HG02759 (cell line): Measurements from ENCODE around the gene CHKB.
A peak's percentile ranks its signal among the peaks of the same experiment; 100 is the strongest.
"Not testable (repeated sequence)": the region's sequence is repeated elsewhere in the genome, so short reads cannot be mapped to it uniquely, and the experiment has no call there.

Experiments
- ATAC-seq: cut with Tn5 transposase; IDR thresholded peaks from one replicate; pipeline ENCODE4 v1.9.1; 2021; ENCODE audit warnings: mild to moderate bottlenecking, moderate library complexity; ENCODE audit not compliant: unreplicated experiment

CHKB gene

DNA sequence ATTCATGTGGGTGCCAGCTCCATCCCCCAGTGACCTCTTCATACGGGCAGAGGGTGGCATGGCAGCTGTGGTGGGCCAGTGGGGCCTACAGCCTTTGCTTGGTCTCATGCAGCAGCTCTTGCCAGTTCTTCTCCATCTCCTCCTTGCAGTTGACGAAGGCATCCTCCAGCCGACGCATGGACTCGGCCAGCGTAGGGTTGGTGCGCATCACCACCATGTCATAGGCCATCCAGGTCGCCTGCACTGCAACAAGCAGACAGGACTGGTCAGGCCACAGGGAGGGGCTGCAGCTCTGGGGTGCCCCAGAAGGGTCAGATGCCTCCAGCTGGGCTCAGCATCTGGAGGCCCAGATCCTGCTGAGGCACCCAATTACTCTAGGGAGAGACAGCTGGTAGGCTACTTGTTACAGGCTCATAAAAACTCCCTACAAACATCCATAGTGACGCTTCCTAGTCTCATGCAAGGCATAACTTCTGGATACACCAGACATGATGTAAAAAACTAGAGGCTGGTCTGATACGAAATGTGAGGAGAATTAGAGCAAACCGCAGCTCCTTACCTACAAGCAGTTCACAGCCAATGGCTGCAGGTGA, 31.4 kb downstream of the CHKB start:
- no peak for ATAC-seq

DNA sequence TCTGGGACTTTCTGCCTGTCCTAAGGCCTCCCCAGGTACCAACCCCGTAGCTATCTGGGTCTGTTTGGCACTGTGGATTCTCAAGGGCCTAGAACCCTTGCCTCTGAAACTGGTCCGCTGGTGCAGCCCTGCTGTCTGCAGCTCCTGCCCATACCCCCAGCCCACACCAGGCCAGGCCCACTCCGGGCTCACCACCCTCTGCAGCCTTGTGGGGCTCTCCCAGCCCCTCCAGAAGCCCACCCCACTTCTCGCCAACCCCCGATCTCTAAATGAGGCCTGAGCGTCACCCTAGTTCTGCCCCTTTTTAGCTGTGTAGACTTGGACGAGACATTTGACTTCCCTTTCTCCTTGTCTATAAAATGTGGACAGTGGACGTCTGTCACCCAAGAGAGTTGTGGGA, 32.3 kb downstream of the CHKB start:
- ATAC-seq = no peak

DNA sequence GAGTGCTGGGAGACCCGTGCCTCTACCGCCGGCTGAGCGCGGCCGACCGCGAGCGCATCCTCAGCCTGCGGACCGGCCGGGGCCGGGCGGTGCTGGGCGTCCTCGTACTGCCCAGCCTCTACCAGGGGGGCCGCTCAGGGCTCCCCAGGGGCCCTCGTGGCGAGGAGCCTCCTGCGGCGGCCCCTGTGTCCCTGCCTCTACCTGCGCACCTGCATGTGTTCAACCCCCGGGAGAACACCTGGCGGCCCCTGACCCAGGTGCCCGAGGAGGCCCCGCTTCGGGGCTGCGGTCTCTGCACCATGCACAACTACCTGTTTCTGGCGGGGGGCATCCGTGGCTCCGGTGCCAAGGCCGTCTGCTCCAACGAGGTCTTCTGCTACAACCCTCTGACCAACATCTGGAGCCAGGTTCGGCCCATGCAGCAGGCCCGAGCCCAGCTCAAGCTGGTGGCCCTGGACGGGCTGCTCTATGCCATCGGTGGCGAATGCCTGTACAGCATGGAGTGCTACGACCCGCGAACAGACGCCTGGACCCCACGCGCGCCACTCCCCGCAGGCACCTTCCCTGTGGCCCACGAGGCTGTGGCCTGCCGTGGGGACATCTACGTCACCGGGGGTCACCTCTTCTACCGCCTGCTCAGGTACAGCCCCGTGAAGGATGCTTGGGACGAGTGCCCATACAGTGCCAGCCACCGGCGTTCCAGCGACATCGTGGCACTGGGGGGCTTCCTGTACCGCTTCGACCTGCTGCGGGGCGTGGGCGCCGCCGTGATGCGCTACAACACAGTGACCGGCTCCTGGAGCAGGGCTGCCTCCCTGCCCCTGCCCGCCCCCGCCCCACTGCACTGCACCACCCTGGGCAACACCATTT, 33.5 kb downstream of the CHKB start:
- ATAC-seq = peak; percentile 16

DNA sequence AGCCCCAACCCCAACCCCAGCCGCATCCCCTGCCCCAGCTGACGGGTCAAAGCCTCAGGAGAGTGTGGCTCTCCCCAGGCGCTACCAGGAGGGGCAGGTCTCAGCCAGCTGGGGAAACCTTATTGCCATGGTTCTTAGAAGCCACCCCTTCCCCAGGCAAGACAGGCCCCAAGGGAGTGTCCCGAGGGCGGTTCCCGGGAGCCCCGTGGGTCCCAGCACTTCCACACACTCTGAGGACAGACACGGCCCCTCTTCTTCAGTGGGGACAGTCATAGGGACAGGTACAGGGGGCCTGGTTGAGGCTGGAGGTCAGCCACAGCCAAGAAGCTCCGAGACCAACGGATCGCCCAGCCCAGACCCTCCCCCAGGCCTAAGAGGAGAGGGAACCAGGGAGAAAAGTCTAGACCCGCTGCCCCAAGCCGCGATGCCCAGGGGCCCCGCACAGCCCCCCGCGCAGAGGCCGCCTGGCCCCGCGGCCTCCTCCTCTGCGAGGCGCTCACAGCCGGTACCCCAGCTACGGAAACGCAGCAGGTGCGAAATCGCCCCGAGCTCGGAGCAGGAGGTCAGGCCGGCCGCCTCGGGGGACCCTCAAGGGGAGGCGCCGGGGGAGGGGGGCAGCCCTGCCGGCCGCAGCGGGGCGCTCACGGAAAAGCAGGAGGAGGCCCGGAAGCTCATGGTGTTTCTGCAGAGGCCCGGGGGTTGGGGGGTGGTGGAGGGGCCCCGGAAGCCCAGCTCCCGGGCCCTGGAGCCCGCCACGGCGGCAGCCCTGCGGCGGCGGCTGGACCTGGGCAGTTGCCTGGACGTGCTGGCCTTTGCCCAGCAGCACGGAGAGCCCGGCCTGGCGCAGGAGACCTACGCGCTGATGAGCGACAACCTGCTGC, 34.4 kb downstream of the CHKB start:
- ATAC-seq = peak; percentile 35

DNA sequence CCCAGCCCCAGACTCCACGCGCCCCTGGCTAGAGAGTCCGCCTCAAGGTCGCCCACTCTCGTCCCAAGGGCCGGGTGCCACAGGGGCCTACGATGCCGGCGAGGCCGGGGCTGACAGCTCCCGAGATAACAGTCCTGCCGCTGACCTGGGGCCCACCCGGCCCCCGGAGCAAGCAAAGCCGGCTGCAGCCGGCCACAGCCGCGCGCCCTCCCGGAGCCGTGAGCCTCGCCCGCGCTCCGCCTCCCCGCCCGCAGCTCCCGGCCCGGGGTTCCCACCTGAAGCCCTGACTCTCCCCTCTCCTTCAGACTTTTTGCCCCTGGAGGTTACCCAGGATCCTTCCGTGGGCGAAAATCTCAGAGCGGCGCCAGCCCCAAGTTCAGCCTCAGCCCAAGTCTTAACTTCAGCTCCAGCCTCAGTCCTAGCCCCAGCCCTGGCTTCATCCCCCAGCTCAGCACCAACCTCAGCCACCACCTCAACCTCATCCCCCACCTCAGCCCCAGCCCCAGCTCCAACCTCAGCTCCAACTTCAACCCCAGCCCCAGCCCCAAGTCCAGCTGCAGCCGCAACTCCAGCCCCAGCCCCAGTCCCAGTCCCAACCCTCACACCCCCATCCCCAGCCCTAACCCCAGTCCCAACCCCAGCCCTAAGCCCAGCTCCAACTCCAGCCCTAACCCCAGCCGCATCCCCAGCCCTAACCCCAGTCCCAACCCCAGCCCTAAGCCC, 35.2 kb downstream of the CHKB start:
- no peak for ATAC-seq

DNA sequence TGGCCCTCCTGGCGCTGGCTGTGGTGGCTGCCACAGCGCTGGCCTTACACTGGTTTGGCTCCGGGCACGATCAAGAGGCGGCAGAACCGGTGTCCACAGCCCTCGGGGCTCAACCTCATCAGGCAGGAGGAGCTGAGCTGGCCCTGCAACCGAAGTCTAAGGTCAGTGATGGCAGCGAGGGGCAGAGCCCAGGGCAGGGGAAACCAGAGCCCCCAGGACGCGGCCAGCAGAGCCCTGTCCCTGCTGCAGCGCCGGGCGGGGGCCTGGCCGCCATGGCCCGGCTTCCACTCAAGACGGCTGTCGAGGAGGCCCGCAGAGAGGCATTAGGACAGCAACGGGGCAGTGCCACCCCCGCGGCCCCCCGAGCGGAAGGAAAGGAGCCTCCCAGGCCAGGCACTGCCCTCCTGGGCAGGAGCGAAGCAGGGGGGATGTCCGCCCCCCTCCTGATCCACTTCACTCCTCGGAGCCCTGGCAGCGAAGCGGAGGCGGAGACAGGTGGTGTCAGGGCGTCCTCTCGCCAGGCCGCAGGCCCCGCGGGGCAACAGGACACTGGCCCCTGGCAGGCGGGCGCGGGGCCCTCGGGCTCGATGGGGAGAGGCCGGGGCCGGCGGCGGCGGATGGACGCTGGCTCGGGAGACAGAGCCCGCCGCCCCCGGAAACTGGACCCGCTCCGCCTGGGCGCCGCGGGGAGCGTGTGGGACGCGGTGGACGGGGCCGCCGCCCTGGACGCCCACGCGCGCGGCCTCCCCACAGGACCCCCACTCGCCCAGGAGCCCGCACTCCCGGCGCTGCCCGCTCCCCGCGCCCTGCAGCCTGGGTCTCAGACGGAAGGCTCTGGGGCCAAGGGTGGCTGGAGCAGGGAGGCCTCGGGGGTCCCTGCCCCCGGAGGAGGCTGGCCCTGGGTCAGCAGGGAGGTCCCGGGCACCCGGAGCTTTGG, 36.1 kb downstream of the CHKB start:
- no peak for ATAC-seq

DNA sequence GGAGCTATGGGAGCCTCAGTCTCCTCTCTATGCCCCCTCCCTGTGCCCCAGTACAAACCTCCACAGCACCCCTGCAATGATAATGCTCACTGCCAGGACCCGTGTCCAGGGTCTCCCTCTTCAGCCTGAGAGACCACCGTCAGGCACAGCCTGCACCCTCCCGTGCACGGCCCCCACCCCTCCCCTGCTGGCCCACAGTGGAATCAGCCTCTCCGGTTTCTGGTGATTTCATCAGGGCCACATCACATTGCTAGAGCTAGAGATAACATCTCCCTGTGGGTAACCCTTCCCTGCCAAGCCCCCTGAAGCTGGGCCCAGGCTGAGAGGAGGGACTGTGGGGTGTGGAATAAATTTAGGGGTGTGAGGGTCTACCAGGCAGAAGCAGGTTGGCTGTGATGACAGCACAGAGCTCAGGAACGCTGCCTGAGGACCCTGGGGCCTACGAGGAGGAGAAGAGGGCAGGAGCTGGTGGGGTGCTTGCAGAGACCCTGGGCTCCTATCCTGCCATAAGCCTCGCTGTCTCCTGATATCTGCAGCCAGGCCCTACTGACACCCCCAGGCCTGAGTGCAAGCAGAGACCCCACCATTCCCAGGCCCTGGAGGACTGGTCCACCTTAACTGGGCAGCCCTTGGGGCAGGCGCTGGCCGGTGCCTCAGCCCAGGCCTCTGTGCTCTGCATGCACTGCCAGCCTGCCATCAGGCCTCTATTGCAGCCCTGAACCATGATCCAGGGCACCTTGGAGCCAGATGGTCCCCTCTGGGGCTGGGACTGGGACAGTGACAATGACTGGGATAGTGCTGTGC, 36.9 kb downstream of the CHKB start, which contains the start of gene KLHDC7B:
KLHDC7B (plus strand) TSS at position 378 of the 804 bp plus-strand sequence; CDS start at position 723, 345 bp downstream.
- ATAC-seq = no peak

DNA sequence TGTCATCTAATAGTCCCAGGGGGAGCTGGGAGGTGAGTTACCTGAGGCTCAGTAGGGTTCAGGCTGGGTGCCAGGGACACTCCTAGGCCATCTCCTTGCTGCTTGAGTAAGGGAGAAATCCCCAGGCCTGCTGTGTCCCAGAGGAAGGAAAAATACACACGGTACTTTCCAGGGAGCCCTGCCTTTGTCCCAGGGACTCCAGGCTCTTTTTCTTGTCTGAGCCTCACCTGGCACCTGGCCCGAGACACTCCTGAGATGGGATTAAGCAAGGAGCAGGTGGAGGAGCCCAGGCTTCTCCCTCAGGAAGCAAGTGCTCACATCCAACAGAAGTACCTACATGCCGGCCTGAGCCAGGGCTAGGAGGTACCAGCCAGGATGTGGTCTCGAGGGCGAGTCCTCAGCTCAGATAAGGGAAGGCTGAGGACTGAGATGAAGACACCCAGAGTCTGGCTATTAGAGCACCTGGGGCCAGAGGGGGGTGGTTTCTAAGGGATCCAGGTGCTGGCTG, 37.8 kb downstream of the CHKB start:
- no peak for ATAC-seq

DNA sequence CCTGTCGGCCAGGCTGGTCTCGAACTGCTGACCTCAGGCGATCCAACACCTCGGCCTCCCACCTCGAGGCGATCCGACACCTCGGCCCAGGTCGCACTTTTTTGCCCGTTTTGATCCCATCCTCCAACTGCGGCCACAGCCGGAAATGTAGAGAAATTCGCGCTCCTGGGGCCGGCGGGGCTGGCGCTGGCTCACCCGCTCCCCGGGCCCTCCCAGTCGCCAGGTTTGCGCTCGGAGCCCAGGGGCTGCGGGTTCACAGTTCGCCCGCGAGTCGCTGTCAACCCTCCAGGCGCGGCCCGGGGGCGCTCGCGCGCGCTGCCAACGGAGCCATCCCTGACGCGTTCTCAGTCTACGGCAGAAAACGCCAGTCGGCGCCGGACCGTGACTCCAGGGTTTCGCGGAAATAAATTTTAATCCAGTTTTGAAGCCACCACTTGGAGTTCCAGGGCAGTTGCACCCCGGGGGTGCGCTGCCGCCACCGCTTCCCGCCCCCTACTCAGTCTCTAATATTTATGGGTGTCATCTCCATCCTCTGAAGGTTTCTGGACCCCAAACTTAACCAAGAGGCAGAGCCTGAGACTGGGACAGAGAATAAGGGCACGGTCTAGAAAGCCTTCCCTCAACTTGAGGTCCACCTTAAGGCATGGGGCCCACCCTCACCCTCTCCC, 38.4 kb downstream of the CHKB start:
- ATAC-seq = no peak

DNA sequence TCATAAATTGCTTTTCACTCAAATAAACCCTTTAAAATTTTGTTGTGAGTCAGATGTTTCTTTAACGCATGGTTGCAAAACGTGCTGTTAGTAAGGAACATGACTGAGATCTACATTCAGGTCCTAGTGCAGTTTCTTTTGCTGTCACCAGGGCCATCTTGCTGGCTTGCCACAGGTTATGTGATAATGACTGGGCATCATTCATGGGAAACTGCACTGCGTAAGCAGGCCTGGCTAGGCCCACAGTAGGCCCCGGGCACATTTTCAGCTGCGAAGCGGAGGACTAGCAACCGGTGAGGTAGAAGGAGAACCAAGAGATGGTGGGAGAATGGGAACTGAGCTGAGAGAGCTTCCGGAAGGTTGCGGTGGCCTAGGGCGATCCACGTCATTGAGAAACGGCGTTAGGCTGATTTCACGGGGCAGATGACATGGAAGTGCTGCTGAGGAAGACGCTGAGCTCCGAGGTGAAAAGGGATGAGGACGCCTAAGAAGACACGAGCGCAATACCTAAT, 40.2 kb downstream of the CHKB start:
- ATAC-seq = no peak

DNA sequence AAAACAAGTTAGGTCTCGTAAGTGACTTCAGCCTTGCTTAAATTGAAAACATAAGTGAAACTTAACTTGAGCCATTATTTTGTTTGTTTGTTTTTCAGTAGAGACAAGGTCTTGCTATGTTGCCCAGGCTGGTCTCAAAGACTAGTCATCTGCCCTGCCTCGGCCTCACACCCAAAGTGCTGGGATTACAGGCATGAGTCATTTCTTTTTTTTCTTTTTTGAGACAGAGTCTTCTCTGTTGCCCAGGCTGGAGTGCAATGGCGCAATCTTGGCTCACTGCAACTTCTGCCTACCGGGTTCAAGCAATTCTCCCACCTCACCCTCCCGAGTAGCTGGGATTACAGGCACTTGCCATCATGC, 41.0 kb downstream of the CHKB start:
- ATAC-seq = not testable (repeated sequence)

DNA sequence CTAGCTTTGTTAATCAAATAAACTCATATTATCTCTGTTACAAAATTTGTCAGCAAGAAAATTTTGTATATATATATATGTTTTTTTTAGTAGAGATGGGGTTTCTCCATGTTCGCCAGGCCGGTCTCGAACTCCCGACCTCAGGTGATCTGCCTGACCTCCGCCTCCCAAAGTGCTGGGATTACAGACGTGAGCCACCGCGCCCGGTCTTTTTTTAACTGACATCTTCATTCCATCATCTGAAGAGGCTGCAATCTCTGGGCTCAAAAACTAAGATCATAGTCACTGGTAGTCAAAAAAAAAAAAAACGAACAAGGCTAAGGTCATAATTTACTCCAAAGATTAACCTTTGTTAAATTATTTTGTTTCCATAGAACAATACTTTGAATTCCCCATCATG, 42.3 kb downstream of the CHKB start:
- ATAC-seq = no peak

DNA sequence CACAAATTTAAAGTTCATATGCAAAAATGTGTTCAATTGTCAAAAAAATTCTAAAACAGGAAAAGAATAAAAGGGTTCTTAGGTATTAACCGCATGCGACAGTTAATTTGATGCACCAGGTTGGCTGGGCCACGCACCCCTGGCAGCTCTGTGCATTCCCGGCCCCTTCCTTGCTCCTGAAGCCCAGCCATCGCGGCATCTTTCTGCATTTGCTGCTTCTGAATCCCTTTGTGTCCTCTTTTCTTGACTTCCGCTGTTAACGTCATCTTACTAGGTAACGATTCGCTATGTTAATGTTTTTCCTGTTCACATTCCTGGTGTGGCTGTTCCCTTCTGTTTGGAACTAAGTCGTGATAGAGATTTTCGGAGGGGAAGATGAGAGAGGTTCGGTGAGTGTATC, 44.9 kb downstream of the CHKB start:
- ATAC-seq = no peak

DNA sequence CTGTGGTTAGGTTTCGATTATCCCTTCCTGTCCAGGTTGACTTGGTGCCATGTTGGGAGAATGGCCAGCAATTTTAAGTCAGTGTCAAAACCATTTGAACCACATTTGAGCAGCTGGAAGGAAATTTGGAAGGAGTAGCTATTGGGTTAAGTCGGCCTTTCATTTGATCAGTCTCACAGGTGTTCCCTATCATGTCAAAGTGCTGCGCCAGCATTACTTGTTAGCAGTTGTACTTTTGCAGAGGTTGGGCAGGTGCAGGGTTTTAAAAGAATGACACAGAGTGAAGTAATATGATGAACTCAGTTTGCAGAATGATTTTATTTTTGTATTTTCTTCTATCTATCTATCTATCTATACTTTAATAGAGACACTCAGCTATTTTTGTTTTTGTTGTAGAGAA, 46.4 kb downstream of the CHKB start:
- ATAC-seq = no peak

DNA sequence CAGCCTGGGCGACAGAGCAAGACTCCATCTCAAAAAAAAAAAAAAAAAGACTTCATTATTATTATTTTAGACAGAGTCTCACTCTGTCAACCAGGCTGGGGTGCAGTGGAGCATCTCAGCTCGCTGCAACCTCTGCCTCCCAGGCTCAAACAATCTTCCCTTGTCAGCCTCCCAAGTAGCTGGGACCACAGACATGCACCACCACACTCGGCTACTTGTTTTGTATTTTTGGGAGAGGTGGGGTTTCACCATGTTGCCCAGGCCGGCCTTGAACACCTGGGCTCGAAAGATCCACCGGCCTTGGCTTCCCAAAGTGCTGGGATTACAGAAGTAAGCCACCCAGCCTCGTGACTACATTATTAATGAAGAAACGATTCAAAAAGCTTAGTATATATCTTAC, 47.5 kb downstream of the CHKB start:
- no peak for ATAC-seq

DNA sequence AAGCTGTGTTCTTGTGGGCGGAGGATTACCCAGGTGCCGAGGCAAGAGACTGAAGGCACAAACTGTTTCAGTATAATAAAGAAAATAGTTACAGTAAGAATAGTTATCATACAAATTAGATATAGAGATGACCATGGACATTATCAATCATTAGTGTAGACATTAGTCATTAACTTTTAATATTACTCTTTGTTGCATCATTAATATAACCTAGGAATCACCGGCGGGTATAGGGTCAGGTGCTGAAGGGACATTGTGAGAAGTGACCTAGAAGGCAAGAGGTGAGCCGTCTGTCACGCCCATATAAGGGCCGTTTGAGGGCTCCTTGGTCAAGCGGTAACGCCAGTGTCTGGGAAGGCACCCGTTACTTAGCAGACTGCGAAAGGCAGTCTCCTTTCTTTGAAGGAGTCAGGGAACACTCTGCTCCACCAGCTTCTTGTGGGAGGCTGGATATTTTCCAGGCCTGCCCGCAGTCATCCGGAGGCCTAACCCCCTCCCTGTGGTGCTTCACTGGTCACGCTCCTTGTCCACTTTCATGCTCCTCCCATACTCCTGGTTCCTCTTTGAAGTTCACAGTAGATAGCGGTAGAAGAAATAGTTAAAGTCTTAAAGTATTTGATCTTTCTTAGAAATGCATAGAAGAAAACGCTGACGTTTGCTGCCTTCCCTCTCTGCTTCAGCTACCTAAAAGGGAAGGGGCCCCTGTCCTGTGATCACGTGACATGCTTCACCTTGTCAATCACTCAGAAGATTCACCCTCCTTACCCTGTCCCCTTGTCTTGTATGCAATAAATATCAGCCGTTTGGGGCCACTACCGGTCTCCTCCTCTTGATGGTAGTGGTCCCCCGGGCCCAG, 48.6 kb downstream of the CHKB start:
- not testable (repeated sequence) for ATAC-seq
